Measurements from ENCODE around the gene PROZ. TPM values are rescaled to one million over a fixed set of nuclear protein-coding genes. Genes with fewer than 3 reads are reported as not detected.

Gene PROZ
- total and polyA plus RNA-seq, 2 of the 13 experiments (the other 11 are each of a cell fraction or from before 2014, with no cell fraction given) = 5.6 to 22.5 TPM

DNA sequence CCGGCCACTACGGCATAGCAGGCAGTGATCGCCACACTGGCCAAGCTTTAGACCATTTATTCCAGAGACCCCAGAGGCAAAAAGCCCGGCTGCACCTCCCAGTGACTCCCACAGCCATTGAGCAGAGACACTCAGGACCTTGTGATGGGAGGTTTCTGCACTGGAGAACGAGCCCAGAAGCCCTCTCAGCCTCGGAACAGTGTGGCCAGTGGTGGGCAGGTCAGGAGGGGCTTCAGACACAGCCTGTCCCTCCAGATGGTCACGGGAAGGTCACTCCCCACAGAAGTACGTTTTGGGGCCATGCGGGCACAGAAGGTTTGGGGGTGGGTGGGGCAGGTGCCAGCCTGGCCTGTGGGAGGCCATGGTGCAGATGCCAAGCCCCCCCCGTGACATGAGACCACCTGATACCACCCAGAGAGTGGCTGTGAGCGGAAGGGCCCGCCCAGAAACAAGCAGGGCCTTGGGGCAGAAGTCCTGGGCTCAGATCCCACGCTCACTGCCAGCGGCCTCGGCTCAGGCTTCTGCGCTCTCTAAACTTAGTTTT, 36.4 kb upstream of the PROZ start:
- no peaks in the 10 kb centered on the region for H3K9me3 ChIP-seq (ENCODE audit: low read length)
- peak; percentile 4 for ATAC-seq
- intact Hi-C loops (cut with micrococcal nuclease; ENCODE audit: unreplicated experiment) (loop anchor here (2.0 to 5.0 kb wide), 4 partner anchors 17 to 180 kb away; partner anchors contain the start of genes CUL4A, F7 and PCID2), in situ Hi-C loops (cut with HindIII; ENCODE audit: extremely low pct_ligation_motif_present, low pct_unique_long_range_greater_than_20kb) (loop anchor here (5.0 kb wide), 1 partner anchor 85 kb away; no protein-coding TSS in a partner anchor)
- DNase-seq (ENCODE audit: low spot score) = no peak
- BruUV-seq (replicated peaks) = no TSS peak
- peaks cover 28% of the 10 kb centered on the region for H3K79me2 ChIP-seq (ENCODE audit: insufficient read depth, low read length)
- no peaks in the 10 kb centered on the region; a peak in 1 of 5 replicates for H3K27me3 ChIP-seq (ENCODE audit: control insufficient read depth in 1 of 2, insufficient read depth in 2 of 2, low read length in 2 of 2)
- H2AFZ ChIP-seq (ENCODE audit: low read length) = no peak overlapping the region
- H3K27ac ChIP-seq (ENCODE audit: extremely low read length, insufficient read depth, low read length) = peak overlapping the region; percentile 53
- WGBS (ENCODE audit: low lambda C conversion rate) = 29% methylated on average over 7 of the region's 16 CpGs
- peak overlapping the region; percentile 86 for H3K4me2 ChIP-seq (ENCODE audit: low read depth, low read length)
- peaks cover 40% of the 10 kb centered on the region for H3K4me1 ChIP-seq (ENCODE audit: insufficient read depth, low read length)
- peak overlapping the region; percentile 60 for H3K9ac ChIP-seq (ENCODE audit: insufficient read depth, low read depth, low read length)
- CTCF ChIA-PET (ENCODE audit: low intra/inter-chr PET ratio, low total read pairs) = interaction anchor here (2.5 kb wide), 1 partner anchor 87 kb away, joined by 15 read pairs; no protein-coding TSS in a partner anchor
- peaks cover 0 to 1% of the 10 kb centered on the region in 2 experiments; a peak in 2 of 5 replicates for H3K36me3 ChIP-seq (replicated peaks in 1 of 2; ENCODE audit: control insufficient read depth in 1 of 2, insufficient read depth in 2 of 2, low read length in 2 of 2)
- POLR2A ChIA-PET = interaction anchor here (0.6 to 3.6 kb wide), 17 partner anchors 8 to 369 kb away, joined by 3 to 71 read pairs (median 6); partner anchors contain the start of genes CUL4A, DCUN1D2, F7 and PCID2
- peaks cover 4% of the 10 kb centered on the region; the same call in 1 of the 2 replicates for H4K20me1 ChIP-seq (ENCODE audit: insufficient read depth, low read length)
- FAIRE-seq = no peak
- peak overlapping the region; percentile 45 to 92 (median 54) for H3K4me3 ChIP-seq (replicated peaks in 1 of 3; ENCODE audit: insufficient read depth in 1 of 3, low read depth in 2 of 3, low read length in 3 of 3)
- TF ChIP-seq DR1 (CRISPR knock-in tag; IDR thresholded peaks at IDR 0.05) (0 out of 2 replicates have a peak, but pooled peaks have one; percentile 22), ZNF343 (CRISPR knock-in tag; IDR thresholded peaks at IDR 0.05) (no peak), ZNF678 (CRISPR knock-in tag; IDR thresholded peaks at IDR 0.05) (no peak), MXD4 (CRISPR knock-in tag; IDR thresholded peaks at IDR 0.05) (no peak), NAIF1 (CRISPR knock-in tag; IDR thresholded peaks at IDR 0.05; ENCODE audit: borderline replicate concordance) (no peak), HES4 (CRISPR knock-in tag; IDR thresholded peaks at IDR 0.05; ENCODE audit: borderline replicate concordance) (0 out of 2 replicates have a peak, but pooled peaks have one; percentile 6), ZNF235 (CRISPR knock-in tag; IDR thresholded peaks at IDR 0.05; ENCODE audit: borderline replicate concordance) (0 out of 2 replicates have a peak, but pooled peaks have one; percentile 6)
- TF ChIP-seq, protein P1, sequence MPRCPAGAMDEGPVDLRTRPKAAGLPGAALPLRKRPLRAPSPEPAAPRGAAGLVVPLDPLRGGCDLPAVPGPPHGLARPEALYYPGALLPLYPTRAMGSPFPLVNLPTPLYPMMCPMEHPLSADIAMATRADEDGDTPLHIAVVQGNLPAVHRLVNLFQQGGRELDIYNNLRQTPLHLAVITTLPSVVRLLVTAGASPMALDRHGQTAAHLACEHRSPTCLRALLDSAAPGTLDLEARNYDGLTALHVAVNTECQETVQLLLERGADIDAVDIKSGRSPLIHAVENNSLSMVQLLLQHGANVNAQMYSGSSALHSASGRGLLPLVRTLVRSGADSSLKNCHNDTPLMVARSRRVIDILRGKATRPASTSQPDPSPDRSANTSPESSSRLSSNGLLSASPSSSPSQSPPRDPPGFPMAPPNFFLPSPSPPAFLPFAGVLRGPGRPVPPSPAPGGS (CRISPR knock-in tag; IDR thresholded peaks at IDR 0.05) = 0 out of 2 replicates have a peak, but pooled peaks have one; percentile 41
- TF ChIP-seq, protein P2, sequence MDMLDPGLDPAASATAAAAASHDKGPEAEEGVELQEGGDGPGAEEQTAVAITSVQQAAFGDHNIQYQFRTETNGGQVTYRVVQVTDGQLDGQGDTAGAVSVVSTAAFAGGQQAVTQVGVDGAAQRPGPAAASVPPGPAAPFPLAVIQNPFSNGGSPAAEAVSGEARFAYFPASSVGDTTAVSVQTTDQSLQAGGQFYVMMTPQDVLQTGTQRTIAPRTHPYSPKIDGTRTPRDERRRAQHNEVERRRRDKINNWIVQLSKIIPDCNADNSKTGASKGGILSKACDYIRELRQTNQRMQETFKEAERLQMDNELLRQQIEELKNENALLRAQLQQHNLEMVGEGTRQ (IDR thresholded peaks at IDR 0.05; ENCODE audit: low read depth, low read length) = no peak
- TF ChIP-seq, protein P2 (CRISPR knock-in tag; IDR thresholded peaks at IDR 0.05; ENCODE audit: borderline replicate concordance) = no peak
- TF ChIP-seq, protein P3, sequence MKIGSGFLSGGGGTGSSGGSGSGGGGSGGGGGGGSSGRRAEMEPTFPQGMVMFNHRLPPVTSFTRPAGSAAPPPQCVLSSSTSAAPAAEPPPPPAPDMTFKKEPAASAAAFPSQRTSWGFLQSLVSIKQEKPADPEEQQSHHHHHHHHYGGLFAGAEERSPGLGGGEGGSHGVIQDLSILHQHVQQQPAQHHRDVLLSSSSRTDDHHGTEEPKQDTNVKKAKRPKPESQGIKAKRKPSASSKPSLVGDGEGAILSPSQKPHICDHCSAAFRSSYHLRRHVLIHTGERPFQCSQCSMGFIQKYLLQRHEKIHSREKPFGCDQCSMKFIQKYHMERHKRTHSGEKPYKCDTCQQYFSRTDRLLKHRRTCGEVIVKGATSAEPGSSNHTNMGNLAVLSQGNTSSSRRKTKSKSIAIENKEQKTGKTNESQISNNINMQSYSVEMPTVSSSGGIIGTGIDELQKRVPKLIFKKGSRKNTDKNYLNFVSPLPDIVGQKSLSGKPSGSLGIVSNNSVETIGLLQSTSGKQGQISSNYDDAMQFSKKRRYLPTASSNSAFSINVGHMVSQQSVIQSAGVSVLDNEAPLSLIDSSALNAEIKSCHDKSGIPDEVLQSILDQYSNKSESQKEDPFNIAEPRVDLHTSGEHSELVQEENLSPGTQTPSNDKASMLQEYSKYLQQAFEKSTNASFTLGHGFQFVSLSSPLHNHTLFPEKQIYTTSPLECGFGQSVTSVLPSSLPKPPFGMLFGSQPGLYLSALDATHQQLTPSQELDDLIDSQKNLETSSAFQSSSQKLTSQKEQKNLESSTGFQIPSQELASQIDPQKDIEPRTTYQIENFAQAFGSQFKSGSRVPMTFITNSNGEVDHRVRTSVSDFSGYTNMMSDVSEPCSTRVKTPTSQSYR (CRISPR knock-in tag; IDR thresholded peaks at IDR 0.05; ENCODE audit: borderline replicate concordance) = no peak

Data from HepG2 (cell line).